GM23338 (cell line): ENCODE measurements around the gene CDKAL1.

ENCODE experiments used
- CREB1 ChIP-seq: fragments of 250-450 bp; sonication (Bioruptor Pico); IDR thresholded peaks from 2 replicates; pipeline ENCODE4 v1.5.0; 2020; ENCODE audit warnings: low read depth, mild to moderate bottlenecking, moderate library complexity
- EZH2 ChIP-seq: fragments of 200-600 bp; sonication (generic); IDR thresholded peaks from one replicate; pipeline ENCODE4 v1.8.0; 2017; ENCODE audit warnings: antibody characterized with exemption, mild to moderate bottlenecking, low read depth; ENCODE audit not compliant: unreplicated experiment
- EZH2phosphoT487 ChIP-seq: fragments of 200-600 bp; sonication (generic); IDR thresholded peaks from one replicate; pipeline ENCODE4 v1.8.1; 2018; ENCODE audit warnings: antibody characterized with exemption; ENCODE audit not compliant: unreplicated experiment
- JUNB ChIP-seq: IDR thresholded peaks from one replicate; pipeline ENCODE4 v1.6.1; 2016; ENCODE audit warnings: antibody characterized with exemption; ENCODE audit not compliant: unreplicated experiment
- POLR2AphosphoS5 ChIP-seq: IDR thresholded peaks from 2 replicates; pipeline ENCODE4 v1.6.1; 2016; ENCODE audit warnings: antibody characterized with exemption, low read depth
- TF ChIP-seq, protein P1 (sequence below), 2 experiments: fragments of 200-600 bp in 1 of 2; sonication (generic) in 1 of 2; conservative IDR thresholded peaks; 2 replicates each; pipeline versions ENCODE4 v1.5.1 to v1.6.1; 2016 to 2017; ENCODE audit warnings: antibody characterized with exemption in 2 of 2, low read depth in 2 of 2, mild to moderate bottlenecking in 2 of 2, moderate library complexity in 1 of 2
- TF ChIP-seq, protein P2 (sequence below): IDR thresholded peaks from one replicate; pipeline ENCODE4 v1.6.1; 2018; ENCODE audit warnings: antibody characterized with exemption; ENCODE audit not compliant: unreplicated experiment
- TF ChIP-seq, protein P3 (sequence below): fragments of 250-450 bp; sonication (Bioruptor Pico); IDR thresholded peaks from 2 replicates; pipeline ENCODE4 v1.5.0; 2020; ENCODE audit warnings: mild to moderate bottlenecking, moderate library complexity

DNA sequence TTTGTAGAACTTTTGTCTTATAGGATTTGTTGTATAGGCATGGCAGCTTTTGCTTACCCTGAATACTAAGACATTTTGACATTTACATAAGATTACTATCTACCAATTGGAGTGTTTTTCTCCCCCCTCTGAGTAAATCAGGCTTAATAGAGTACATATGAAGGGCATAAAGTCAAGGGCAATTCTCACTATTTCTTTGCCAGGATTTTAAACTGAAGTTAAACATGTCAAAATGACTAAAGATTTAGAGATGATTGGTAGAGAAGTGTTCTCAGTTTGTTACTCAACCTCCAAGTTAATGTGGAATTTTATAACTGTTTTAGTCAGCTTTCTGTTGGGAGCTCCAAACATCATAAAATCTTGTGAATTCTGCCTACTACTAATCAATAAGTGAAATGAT lies 157.8 kb downstream of the CDKAL1 start:
- TF ChIP-seq, protein P1, sequence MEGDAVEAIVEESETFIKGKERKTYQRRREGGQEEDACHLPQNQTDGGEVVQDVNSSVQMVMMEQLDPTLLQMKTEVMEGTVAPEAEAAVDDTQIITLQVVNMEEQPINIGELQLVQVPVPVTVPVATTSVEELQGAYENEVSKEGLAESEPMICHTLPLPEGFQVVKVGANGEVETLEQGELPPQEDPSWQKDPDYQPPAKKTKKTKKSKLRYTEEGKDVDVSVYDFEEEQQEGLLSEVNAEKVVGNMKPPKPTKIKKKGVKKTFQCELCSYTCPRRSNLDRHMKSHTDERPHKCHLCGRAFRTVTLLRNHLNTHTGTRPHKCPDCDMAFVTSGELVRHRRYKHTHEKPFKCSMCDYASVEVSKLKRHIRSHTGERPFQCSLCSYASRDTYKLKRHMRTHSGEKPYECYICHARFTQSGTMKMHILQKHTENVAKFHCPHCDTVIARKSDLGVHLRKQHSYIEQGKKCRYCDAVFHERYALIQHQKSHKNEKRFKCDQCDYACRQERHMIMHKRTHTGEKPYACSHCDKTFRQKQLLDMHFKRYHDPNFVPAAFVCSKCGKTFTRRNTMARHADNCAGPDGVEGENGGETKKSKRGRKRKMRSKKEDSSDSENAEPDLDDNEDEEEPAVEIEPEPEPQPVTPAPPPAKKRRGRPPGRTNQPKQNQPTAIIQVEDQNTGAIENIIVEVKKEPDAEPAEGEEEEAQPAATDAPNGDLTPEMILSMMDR (conservative IDR thresholded peaks at IDR 0.05; ENCODE audit: low read depth in 2 of 2), result no peak
- TF ChIP-seq POLR2AphosphoS5, result no peak
- TF ChIP-seq EZH2, result no peak
- TF ChIP-seq EZH2phosphoT487, result no peak
- TF ChIP-seq, protein P2, sequence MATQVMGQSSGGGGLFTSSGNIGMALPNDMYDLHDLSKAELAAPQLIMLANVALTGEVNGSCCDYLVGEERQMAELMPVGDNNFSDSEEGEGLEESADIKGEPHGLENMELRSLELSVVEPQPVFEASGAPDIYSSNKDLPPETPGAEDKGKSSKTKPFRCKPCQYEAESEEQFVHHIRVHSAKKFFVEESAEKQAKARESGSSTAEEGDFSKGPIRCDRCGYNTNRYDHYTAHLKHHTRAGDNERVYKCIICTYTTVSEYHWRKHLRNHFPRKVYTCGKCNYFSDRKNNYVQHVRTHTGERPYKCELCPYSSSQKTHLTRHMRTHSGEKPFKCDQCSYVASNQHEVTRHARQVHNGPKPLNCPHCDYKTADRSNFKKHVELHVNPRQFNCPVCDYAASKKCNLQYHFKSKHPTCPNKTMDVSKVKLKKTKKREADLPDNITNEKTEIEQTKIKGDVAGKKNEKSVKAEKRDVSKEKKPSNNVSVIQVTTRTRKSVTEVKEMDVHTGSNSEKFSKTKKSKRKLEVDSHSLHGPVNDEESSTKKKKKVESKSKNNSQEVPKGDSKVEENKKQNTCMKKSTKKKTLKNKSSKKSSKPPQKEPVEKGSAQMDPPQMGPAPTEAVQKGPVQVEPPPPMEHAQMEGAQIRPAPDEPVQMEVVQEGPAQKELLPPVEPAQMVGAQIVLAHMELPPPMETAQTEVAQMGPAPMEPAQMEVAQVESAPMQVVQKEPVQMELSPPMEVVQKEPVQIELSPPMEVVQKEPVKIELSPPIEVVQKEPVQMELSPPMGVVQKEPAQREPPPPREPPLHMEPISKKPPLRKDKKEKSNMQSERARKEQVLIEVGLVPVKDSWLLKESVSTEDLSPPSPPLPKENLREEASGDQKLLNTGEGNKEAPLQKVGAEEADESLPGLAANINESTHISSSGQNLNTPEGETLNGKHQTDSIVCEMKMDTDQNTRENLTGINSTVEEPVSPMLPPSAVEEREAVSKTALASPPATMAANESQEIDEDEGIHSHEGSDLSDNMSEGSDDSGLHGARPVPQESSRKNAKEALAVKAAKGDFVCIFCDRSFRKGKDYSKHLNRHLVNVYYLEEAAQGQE, result no peak
- TF ChIP-seq CREB1, result no peak
- TF ChIP-seq, protein P3, sequence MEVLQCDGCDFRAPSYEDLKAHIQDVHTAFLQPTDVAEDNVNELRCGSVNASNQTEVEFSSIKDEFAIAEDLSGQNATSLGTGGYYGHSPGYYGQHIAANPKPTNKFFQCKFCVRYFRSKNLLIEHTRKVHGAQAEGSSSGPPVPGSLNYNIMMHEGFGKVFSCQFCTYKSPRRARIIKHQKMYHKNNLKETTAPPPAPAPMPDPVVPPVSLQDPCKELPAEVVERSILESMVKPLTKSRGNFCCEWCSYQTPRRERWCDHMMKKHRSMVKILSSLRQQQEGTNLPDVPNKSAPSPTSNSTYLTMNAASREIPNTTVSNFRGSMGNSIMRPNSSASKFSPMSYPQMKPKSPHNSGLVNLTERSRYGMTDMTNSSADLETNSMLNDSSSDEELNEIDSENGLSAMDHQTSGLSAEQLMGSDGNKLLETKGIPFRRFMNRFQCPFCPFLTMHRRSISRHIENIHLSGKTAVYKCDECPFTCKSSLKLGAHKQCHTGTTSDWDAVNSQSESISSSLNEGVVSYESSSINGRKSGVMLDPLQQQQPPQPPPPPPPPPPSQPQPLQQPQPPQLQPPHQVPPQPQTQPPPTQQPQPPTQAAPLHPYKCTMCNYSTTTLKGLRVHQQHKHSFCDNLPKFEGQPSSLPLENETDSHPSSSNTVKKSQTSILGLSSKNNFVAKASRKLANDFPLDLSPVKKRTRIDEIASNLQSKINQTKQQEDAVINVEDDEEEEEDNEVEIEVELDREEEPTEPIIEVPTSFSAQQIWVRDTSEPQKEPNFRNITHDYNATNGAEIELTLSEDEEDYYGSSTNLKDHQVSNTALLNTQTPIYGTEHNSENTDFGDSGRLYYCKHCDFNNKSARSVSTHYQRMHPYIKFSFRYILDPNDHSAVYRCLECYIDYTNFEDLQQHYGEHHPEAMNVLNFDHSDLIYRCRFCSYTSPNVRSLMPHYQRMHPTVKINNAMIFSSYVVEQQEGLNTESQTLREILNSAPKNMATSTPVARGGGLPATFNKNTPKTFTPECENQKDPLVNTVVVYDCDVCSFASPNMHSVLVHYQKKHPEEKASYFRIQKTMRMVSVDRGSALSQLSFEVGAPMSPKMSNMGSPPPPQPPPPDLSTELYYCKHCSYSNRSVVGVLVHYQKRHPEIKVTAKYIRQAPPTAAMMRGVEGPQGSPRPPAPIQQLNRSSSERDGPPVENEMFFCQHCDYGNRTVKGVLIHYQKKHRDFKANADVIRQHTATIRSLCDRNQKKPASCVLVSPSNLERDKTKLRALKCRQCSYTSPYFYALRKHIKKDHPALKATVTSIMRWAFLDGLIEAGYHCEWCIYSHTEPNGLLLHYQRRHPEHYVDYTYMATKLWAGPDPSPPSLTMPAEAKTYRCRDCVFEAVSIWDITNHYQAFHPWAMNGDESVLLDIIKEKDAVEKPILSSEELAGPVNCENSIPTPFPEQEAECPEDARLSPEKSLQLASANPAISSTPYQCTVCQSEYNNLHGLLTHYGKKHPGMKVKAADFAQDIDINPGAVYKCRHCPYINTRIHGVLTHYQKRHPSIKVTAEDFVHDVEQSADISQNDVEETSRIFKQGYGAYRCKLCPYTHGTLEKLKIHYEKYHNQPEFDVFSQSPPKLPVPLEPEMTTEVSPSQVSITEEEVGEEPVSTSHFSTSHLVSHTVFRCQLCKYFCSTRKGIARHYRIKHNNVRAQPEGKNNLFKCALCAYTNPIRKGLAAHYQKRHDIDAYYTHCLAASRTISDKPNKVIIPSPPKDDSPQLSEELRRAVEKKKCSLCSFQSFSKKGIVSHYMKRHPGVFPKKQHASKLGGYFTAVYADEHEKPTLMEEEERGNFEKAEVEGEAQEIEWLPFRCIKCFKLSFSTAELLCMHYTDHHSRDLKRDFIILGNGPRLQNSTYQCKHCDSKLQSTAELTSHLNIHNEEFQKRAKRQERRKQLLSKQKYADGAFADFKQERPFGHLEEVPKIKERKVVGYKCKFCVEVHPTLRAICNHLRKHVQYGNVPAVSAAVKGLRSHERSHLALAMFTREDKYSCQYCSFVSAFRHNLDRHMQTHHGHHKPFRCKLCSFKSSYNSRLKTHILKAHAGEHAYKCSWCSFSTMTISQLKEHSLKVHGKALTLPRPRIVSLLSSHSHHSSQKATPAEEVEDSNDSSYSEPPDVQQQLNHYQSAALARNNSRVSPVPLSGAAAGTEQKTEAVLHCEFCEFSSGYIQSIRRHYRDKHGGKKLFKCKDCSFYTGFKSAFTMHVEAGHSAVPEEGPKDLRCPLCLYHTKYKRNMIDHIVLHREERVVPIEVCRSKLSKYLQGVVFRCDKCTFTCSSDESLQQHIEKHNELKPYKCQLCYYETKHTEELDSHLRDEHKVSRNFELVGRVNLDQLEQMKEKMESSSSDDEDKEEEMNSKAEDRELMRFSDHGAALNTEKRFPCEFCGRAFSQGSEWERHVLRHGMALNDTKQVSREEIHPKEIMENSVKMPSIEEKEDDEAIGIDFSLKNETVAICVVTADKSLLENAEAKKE (CRISPR knock-in tag), result no peak
- no peak for TF ChIP-seq JUNB
